TTC549 (cell line): ENCODE measurements around the gene BICD2.
"Not testable (repeated sequence)": the region's sequence is repeated elsewhere in the genome, so short reads cannot be mapped to it uniquely, and the experiment has no call there.

Experiments
- FAIRE-seq: peaks from 2 replicates; lab custom pipeline; 2012; peaks lifted over from hg19 to GRCh38; lab: Jason Lieb, UNC

Gene BICD2

GRCh38 chr9:92770360-92770995 lies 5.8 kb upstream of the BICD2 start:
- FAIRE-seq: no peak

GRCh38 chr9:92769990-92770359 lies 5.3 kb upstream of the BICD2 start:
- FAIRE-seq: no peak

GRCh38 chr9:92769286-92769685 lies 4.7 kb upstream of the BICD2 start:
- FAIRE-seq: no peak

- FAIRE-seq: not testable (repeated sequence)
These were observed 4.2 kb upstream of the BICD2 start for GRCh38 chr9:92768816-92769215.

- FAIRE-seq: no peak
These were observed 2.7 kb upstream of the BICD2 start for GRCh38 chr9:92767066-92768054.

- FAIRE-seq: no peak
These were observed 629 bp upstream of the BICD2 start for GRCh38 chr9:92764988-92765936.

GRCh38 chr9:92763721-92764380 lies 782 bp downstream of the BICD2 start:
- no peak for FAIRE-seq

- no peak for FAIRE-seq
These were observed 1.6 kb downstream of the BICD2 start for GRCh38 chr9:92762781-92763708.

GRCh38 chr9:92762196-92762595 lies 2.4 kb downstream of the BICD2 start:
- FAIRE-seq: no peak

GRCh38 chr9:92761686-92762085 lies 2.9 kb downstream of the BICD2 start:
- FAIRE-seq: no peak

- no peak for FAIRE-seq
These were observed 4.1 kb downstream of the BICD2 start for GRCh38 chr9:92760494-92760893.

- FAIRE-seq: no peak
These were observed 4.6 kb downstream of the BICD2 start for GRCh38 chr9:92760070-92760469.

GRCh38 chr9:92759446-92759845 lies 5.2 kb downstream of the BICD2 start:
- FAIRE-seq: no peak

GRCh38 chr9:92756792-92757191 lies 7.8 kb downstream of the BICD2 start:
- no peak for FAIRE-seq

- no peak for FAIRE-seq
These were observed 10.4 kb downstream of the BICD2 start for GRCh38 chr9:92754091-92754745.

GRCh38 chr9:92752812-92753404 lies 11.7 kb downstream of the BICD2 start:
- no peak for FAIRE-seq

GRCh38 chr9:92749934-92750315 lies 14.7 kb downstream of the BICD2 start:
- no peak for FAIRE-seq

GRCh38 chr9:92749071-92749933 lies 15.3 kb downstream of the BICD2 start:
- no peak for FAIRE-seq

GRCh38 chr9:92748233-92748497 lies 16.5 kb downstream of the BICD2 start:
- no peak for FAIRE-seq
